Measurements from ENCODE around the gene LRCH1.

- no peak for TF ChIP-seq CTCF (conservative IDR thresholded peaks at IDR 0.05; ENCODE audit: low read depth, low read length)
- no peak for TF ChIP-seq POLR2A (IDR thresholded peaks at IDR 0.05; ENCODE audit: low read depth, low read length)
- no peak for TF ChIP-seq MXI1 (IDR thresholded peaks at IDR 0.05; ENCODE audit: borderline replicate concordance, low read depth, low read length)
- no peak for TF ChIP-seq SMC3 (IDR thresholded peaks at IDR 0.05; ENCODE audit: low read depth, low read length)
- TF ChIP-seq USF2 (IDR thresholded peaks at IDR 0.05; ENCODE audit: low read depth, low read length): no peak
- TF ChIP-seq RAD21 (IDR thresholded peaks at IDR 0.05; ENCODE audit: low read length): no peak
- TF ChIP-seq RFX5 (IDR thresholded peaks at IDR 0.05; ENCODE audit: low read depth, low read length): no peak
- no peak for TF ChIP-seq CEBPB (IDR thresholded peaks at IDR 0.05; ENCODE audit: low read depth, low read length)
- no peak for TF ChIP-seq MAZ (IDR thresholded peaks at IDR 0.05; ENCODE audit: borderline replicate concordance, low read depth, low read length)
- TF ChIP-seq ELK1 (IDR thresholded peaks at IDR 0.05; ENCODE audit: borderline replicate concordance, low read depth, low read length): no peak
- no peak for TF ChIP-seq RCOR1 (IDR thresholded peaks at IDR 0.05; ENCODE audit: insufficient replicate concordance, low read length)
These were observed 87.9 kb downstream of the LRCH1 start for GRCh38 chr13:46640843-46641242.
